HG02610 (cell line): ENCODE results near the gene FER.
"Not testable (repeated sequence)": the region's sequence is repeated elsewhere in the genome, so short reads cannot be mapped to it uniquely, and the experiment has no call there.

ENCODE experiments used
- ATAC-seq: cut with Tn5 transposase; IDR thresholded peaks from one replicate; pipeline ENCODE4 v1.9.1; 2021; ENCODE audit warnings: mild to moderate bottlenecking, moderate library complexity; ENCODE audit not compliant: unreplicated experiment

The FER gene

GRCh38 chr5:108946008-108946407 lies 198.3 kb downstream of the FER start:
- no peak for ATAC-seq

GRCh38 chr5:108947164-108947563 lies 199.5 kb downstream of the FER start:
- ATAC-seq, result no peak

- no peak for ATAC-seq
These were observed 202.6 kb downstream of the FER start for GRCh38 chr5:108950276-108950675.

GRCh38 chr5:108953940-108954339 lies 206.2 kb downstream of the FER start:
- no peak for ATAC-seq

DNA sequence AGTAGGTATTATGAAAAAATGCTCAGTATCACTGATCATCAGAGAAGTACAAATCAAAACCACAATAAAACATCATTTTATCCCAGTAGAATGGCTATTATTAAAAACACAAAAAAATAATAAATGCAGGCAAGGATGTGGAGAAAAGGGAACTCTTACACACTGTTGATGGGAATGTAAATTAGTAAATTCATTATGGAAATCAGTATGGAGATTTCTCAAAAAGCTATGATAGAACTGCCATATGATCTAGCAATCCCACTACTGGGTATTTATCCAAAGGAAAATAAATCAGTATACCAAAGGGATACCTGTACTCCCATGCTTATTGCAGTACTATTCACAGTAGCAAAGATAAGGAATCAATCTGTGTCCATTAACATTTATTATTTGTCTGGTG lies 209.6 kb downstream of the FER start:
- ATAC-seq, result no peak

DNA sequence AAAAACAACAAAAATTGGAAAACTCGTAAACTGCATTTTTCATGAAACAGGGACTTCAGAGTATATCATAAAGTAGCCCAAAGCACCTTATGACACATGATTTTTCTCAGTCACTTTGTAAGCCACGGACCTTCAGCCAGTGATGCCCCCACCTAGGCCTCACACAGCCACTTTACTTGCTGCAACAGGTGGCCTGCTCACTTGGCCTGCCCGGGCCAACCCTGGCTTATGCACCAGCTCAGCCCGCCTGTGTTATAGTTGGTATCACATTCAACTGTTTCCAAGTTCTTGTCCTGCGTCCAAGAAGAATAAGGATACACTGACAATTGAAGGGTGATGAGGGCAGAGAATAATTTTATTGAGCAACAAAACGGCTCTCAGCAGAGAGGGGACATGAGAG lies 219.2 kb downstream of the FER start:
- ATAC-seq, result no peak

- no peak for ATAC-seq
These were observed 226.9 kb downstream of the FER start for GRCh38 chr5:108974594-108974993.

DNA sequence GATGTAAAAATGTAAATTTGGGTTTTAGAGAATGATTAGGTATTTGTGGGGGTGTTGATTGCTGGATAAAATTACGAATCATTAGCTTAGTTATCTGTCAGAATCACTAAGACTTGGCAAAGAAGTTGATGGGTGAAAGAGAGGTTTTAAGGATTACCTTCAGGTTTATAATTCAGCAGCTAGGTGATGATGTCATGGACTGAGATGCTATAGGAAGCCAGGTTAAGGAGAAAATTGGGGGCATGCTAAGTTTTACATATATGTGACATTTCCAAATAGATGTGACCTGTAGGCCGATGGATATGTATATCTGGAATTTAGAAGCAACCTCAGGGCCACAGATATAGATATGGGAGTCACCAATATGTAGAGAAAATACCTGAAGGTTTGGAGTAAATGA lies 228.0 kb downstream of the FER start:
- no peak for ATAC-seq

- no peak for ATAC-seq
These were observed 235.9 kb downstream of the FER start for GRCh38 chr5:108983461-108984092.

- ATAC-seq, result no peak
These were observed 242.2 kb downstream of the FER start for GRCh38 chr5:108989761-108990392.

GRCh38 chr5:108992396-108993085 lies 244.8 kb downstream of the FER start:
- not testable (repeated sequence) for ATAC-seq

GRCh38 chr5:108993440-108993839 lies 245.7 kb downstream of the FER start:
- not testable (repeated sequence) for ATAC-seq

DNA sequence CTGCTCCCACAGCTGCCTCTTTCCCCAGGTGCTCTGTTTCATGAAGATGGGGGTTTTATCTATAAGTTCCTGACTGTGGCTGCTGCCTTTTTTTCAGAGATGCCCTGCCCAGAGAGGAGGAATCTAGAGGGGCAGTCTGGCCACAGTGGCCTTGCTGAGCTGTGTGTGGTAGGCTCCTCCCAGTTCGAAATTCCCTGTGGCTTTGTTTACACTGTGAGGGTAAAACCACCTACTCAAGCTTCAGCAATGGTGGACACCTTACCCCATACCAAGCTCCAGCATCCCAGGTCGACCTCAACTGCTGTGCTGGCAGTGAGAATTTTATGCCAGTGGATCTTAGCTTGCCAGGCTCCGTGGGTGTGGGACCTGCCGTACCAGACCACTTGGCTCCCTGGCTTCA lies 250.0 kb downstream of the FER start:
- ATAC-seq, result no peak

DNA sequence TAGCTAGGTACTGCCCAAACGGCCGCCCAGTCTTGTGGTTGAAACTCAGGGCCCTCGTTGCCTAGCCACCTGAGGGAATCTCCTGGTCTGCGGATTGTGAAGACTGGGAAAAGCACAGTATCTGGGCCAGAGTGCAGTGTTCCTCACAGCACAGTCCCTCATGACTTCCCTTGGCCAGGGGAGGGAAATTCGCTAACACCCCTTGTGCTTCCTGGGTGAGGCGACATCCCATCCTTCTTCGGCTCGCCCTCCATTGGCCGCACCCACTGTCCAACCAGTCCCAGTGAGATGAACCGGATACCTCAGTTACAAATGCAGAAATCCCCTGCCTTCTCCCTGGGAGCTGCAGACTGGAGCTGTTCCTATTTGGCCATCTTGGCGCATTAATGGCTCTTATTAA lies 250.5 kb downstream of the FER start:
- no peak for ATAC-seq

- ATAC-seq, result peak; percentile 45
These were observed 256.2 kb downstream of the FER start for GRCh38 chr5:109003928-109004327.

DNA sequence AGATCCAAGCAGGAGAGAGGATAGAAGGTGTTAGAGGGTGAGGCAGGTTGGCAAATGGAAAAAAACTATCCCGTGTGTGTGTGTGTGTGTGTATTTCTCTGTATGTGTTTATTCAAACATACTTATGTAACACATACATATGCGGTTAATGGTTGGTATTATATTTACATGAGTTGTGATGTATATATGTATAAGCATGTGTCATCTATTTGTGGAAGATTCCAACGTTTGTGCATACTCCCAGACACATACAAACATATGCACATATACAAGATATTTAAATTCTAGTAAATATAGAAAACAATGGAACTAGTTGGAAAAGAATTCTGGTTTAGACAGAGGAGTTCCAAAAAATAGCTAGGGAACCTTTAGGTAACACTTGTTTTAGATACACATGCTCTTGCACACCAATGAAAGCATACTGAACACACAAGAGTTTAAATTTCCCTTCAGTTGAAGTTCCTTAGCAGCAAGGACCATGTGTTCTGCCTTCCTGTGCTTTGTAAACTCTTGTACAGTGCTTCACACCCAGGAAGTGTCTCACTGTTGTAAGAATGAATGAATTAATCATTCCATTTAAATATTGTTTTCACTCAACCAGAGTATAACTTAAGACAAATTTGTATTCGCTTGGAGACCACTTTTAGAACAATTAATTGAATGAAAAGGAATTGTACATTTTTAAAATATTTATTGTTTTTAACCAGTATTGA lies 257.8 kb downstream of the FER start:
- no peak for ATAC-seq

DNA sequence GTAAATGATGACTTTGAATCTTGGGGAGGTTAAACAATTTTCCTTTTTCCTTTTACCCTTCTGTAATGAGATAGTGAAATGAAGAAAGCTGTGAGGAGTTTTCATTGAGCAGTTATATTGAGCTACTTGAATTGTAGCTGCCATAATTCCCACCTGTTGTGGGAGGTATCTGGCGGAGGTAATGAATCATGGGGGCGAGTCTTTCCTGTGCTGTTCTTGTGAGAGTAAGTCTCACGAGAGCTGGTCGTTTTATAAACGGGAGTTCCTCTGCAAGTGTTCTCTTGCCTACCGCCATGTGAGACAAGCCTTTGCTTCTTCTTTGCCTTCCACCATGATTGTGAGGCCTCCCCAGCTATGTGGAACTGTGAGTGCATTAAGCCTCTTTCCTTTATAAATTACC lies 258.4 kb downstream of the FER start:
- ATAC-seq, result no peak

DNA sequence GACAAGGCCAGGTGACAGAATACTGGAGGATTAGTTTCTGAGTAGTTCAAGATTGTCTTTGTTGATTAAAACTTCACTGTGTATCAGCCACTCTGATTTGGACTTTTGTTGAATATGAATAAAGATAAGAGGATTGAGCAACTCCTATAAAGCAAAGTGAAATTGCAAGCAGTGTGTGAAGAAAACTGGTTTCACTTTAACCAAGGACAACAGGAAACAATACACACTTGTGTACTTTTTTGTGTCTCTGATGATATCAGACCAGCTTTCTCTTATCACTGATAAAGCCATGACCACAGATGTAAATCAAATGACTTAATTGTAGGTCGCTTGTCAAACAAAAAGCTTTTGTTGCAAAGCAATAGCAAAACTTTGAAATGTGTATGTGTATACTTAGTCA lies 268.6 kb downstream of the FER start:
- ATAC-seq, result peak; percentile 70

GRCh38 chr5:109022056-109022455 lies 274.4 kb downstream of the FER start:
- no peak for ATAC-seq

- not testable (repeated sequence) for ATAC-seq
These were observed 278.0 kb downstream of the FER start for GRCh38 chr5:109025729-109026128.

DNA sequence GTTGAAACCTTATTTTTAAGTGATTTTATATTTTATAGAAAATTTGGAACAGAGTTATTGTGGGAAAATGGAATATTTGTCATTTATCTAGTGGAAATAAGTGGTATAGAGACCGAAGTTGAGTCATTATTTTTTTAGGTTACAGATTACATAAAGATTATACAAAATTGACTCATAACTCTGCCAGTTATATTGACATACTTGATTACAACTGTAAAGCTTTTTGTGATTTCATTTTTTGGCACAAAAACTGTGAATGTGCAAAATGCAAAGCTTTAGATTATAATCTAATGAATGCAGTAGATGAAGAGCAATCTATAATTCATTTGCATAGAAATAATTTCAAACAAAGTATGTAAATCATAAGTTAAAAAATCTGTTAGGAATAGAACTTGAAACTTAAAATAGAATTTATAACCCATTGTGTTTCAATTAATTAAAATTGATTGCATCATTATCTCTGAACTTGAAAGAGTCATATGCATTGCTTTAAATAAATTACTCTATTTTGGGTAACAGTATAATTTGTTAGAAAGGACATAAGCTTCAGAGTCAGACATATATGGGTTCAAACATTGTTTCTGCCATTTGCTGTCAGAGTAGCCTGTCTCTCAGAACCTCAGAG lies 280.4 kb downstream of the FER start:
- no peak for ATAC-seq
